H54 (cell line): Measurements from ENCODE around the gene ATP6V0A1.
"Not testable (repeated sequence)": the region's sequence is repeated elsewhere in the genome, so short reads cannot be mapped to it uniquely, and the experiment has no call there.

Source experiments
- DNase-seq: peaks from one replicate; pipeline ENCODE4 v3.0.0; 2011; ENCODE audit warnings: low spot score, mixed read lengths; ENCODE audit not compliant: insufficient read length
- FAIRE-seq: peaks from 3 replicates; lab custom pipeline; 2011; peaks lifted over from hg19 to GRCh38; lab: Jason Lieb, UNC
- POLR2A ChIP-seq: IDR thresholded peaks from 2 replicates; pipeline ENCODE4 v1.6.1; 2011; ENCODE audit warnings: low read depth, mild to moderate bottlenecking, low read length

The ATP6V0A1 gene

DNA sequence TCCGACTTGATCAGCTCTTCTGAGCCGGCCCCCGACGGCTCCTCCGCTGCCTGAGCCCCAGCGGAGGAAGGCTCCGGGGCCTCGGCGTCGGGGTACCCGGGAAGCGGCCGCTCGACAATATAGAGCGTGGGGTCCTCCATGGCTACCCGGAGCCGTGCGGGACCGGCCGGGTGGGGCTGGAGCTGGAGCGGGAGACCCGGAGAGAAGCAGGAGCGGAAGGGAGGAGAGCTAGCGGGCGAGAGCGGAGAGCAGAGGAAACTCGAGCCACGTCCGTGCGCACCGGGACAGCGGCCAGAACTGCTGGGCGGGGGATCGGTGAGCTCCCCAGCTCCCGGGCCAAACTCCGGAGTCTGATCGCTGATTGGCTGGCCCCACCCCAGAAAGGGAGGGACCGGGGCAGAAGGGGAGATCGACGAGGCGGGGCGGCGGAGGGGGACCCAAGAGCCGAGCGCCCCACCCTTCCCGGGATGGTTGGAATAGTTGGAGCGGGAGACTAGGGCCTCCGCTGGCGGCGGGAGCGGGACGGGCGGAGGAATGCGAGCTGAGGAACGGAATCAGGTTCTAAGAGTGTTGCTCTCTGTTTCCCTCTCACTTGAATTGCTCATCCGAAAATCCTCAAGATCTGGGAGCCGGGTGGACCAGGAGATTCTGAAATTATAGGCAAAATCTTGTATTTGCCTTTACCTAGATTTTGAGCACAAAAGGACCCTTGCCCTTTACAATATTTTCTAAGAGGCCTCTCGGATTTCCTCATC, 35.5 kb upstream of the ATP6V0A1 start, which contains the start of gene CAVIN1:
CAVIN1 (minus strand) TSS at position 299 of the 755 bp plus-strand sequence; CDS start at position 140, 159 bp downstream.
- no peak for FAIRE-seq
- peak; percentile 92 for DNase-seq
- TF ChIP-seq POLR2A = peak; percentile 100

- FAIRE-seq (no peak), DNase-seq (no peak)
- no peak for TF ChIP-seq POLR2A
Measured at GRCh38 chr17:42423766-42424165, 34.9 kb upstream of the ATP6V0A1 start.

- DNase-seq (no peak), FAIRE-seq (no peak)
- no peak for TF ChIP-seq POLR2A
Measured at GRCh38 chr17:42424991-42425610, 33.6 kb upstream of the ATP6V0A1 start.

DNA sequence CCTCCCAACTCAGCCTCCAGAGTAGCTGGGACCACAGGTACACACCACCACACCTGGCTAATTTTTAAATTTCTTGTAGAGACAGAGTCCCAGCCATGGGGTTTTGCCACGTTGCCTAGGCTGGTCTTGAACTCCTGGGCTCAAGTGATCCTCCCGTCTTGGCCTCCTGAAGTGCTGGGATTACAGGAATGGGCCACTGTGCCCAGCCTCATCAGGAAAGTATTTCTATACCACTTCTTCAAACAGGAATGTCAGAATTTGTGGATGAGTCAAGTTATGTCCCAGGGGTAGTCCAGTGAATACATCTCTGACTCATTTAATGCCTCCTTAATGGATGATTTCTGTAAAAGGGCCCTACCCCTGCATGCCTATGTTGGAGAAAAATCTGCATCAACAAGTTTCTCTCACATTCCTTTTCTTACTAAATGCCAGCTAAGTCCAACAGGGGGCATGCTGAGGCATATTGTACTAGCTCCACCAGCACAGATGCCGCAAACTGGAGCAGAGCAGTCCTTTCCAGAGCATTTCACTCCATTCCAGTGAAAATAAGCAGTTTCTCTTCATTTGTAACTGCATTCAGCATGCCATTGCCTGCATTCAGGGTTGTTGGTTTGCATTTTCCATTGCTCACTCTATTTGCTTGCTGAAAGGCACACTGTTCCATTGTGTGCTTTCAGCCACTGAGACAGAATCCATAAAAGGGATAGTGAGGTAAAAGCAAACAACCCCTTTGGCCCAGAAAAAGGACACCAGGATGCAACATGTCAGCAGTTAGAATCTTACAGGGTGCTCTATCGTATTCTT, 30.3 kb upstream of the ATP6V0A1 start:
- DNase-seq (peak; percentile 63), FAIRE-seq (peak; percentile 88)
- TF ChIP-seq POLR2A = no peak

GRCh38 chr17:42429726-42430447, 28.8 kb upstream of the ATP6V0A1 start:
- DNase-seq (no peak), FAIRE-seq (no peak)
- no peak for TF ChIP-seq POLR2A

DNA sequence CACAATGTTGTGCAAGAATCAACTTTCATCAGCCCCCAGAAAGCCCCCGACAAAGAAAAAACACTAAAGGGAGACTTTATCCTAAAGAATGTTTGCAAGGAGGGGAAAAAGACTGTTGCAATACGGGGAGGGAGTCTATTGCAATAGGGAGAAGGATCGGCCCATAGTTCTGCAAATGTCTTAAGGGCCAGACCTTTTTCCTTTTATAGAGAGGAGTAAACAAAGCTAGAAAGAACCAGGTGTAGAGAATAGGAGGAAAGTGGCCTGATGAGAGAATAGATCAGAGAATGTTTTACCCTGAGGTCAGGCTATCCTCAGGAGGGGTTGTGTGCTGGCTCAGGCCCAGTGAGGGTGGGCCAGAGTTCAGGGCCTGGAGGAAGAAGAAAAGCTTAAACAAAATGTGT, 26.9 kb upstream of the ATP6V0A1 start:
- DNase-seq = no peak
- FAIRE-seq = no peak
- no peak for TF ChIP-seq POLR2A

DNA sequence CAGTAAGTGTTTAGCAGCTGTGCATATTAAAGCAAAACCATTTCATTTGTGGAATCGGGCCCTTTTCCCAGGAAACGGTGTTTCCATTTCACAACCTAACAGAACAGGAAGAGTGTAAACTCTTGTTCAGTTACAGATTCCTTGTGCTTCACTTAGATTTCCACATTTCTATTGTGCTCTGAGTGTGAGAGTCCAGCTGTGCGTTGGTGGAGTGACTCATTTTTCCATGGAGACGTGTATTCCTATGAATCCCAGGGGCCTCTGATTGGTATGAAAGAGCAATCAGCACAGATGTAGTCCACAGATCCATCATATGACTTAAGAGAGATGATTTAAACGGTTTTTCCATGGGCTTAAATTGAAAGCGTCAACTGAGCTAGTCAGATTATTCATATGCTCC, 22.3 kb upstream of the ATP6V0A1 start:
- DNase-seq (no peak), FAIRE-seq (peak; percentile 62)
- TF ChIP-seq POLR2A = no peak

DNA sequence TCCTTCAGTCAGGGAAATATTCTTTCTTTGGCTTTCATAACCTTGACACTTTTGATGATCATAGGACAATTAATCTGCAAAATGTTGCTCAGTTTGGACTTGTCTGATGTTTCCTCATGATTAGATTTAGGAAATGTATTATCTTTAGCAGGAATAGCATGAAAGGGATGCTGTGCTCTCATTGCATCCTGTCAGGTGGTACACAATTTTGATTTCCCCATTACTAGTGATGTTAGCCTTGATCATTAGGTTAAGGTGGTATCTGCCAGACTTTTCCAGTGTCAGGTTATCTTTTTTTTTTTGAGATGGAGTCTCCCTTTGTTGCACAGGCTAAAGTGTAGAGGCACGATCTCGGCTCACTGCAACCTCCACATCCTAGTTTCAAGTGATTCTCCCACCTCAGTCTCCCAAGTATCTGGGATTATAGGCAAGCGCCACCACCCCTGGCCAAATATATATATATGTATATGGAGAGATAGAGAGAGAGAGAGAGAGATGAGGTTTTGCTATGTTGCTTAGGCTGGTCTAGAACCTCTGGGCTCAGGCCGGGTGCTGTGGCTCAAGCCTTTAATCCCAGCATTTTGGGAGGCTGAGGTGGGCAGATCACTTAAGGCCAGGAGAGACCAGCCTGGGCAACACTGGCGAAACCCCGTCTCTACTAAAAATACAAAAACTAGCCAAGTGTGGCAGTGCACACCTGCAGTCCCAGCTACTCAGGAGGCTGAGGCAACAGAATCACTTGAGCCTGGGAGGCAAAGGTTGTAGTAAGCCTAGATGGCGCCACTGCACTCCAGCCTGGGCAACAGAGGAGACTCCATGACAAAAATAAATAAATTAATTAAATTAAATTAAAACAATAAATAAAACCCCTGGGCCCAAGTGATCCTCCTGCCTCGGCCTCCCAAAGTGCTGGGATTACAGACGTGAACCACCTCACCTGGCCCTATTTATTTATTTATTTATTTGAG, 19.8 kb upstream of the ATP6V0A1 start:
- FAIRE-seq (no peak), DNase-seq (no peak)
- TF ChIP-seq POLR2A = no peak

GRCh38 chr17:42441371-42442195, 17.1 kb upstream of the ATP6V0A1 start:
- no peak for TF ChIP-seq POLR2A
- DNase-seq = no peak
- FAIRE-seq = no peak

DNA sequence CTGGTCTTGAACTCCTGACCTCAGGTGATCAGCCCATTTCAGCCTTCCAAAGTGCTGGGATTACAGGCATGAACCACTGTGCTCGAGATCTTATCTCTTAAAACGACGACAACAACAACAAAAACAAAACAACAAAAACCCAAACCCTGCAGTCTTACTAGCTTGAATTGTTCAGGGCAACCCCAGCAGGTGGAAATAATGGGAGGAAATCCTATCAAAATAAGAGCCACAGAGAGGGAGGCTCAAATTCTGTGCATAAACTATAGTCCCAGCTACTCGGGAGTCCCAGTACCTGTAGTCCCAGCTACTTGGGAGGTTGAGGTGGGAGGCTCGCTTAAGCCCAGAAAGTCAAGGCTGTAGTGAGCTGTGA, 16.5 kb upstream of the ATP6V0A1 start:
- no peak for TF ChIP-seq POLR2A
- FAIRE-seq = no peak
- no peak for DNase-seq

DNA sequence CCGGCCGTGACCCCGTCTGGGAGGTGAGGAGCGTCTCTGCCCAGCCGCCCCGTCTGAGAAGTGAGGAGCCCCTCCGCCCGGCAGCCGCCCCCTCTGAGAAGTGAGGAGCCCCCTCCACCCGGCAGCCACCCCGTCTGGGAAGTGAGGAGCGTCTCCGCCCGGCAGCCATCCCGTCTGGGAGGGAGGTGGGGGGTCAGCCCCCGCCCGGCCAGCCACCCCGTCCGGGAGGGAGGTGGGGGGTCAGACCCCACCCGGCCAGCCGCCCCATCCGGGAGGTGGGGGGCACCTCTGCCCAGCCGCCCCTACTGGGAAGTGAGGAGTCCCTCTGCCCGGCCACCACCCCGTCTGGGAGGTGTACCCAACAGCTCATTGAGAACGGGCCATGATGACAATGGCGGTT, 9.5 kb upstream of the ATP6V0A1 start:
- not testable (repeated sequence) for FAIRE-seq, DNase-seq

DNA sequence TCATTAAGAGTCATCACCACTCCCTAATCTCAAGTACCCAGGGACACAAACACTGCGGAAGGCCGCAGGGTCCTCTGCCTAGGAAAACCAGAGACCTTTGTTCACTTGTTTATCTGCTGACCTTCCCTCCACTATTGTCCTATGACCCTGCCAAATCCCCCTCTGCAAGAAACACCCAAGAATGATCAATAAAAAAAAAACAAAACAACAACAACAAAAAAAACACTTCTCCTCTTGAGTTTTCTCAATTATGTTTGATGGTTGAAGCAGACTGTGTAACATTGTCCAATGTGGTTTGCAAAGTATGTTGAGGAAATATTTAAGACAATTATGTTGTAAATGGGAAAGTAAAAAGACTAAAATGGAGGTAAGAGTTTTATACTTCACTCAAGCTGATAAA, 8.8 kb upstream of the ATP6V0A1 start:
- not testable (repeated sequence) for DNase-seq, FAIRE-seq

- not testable (repeated sequence) for DNase-seq, FAIRE-seq
Measured at GRCh38 chr17:42451270-42451669, 7.4 kb upstream of the ATP6V0A1 start.
